SU-DHL-6 (cell line): Measurements from ENCODE around the gene DPP10.

ENCODE experiments used
- CTCF ChIP-seq: fragments of 200-600 bp; sonication (generic); IDR thresholded peaks from one replicate; pipeline ENCODE4 v1.5.1; 2017; ENCODE audit warnings: antibody characterized with exemption, mild to moderate bottlenecking, low read length, moderate library complexity; ENCODE audit not compliant: insufficient read depth, poor library complexity, severe bottlenecking
- EZH2phosphoT487 ChIP-seq: fragments of 200-600 bp; sonication (generic), shearing (Covaris generic); conservative IDR thresholded peaks from 2 replicates; pipeline ENCODE4 v1.6.1; 2018; ENCODE audit warnings: mild to moderate bottlenecking, antibody characterized with exemption, low read length, moderate library complexity, mixed read lengths

- TF ChIP-seq CTCF (no peak), EZH2phosphoT487 (no peak)
Measured at GRCh38 chr2:115083225-115083624, 640.8 kb downstream of the DPP10 start.
